Stimulated activated CD4-positive, alpha-beta T cell treated with anti-CD3 and anti-CD28 coated beads, Interleukin-2, amount 100 ng/mL, for 48 hours (primary cell): Measurements from ENCODE around the gene KCNC3.

Source experiments
- DNase-seq, 2 donors: peaks; one replicate each; pipeline ENCODE4 v3.0.0-alpha.2; 2020

The KCNC3 gene

GRCh38 chr19:50326101-50326664, 3.0 kb downstream of the KCNC3 start:
- no peak for DNase-seq

- peak; percentile 68 to 82 for DNase-seq
Observed at GRCh38 chr19:50325310-50326100, 3.7 kb downstream of the KCNC3 start.

GRCh38 chr19:50324331-50324730, 4.8 kb downstream of the KCNC3 start:
- no peak for DNase-seq

- DNase-seq, result no peak
Observed at GRCh38 chr19:50323782-50324133, 5.4 kb downstream of the KCNC3 start.

- DNase-seq, result no peak
Observed at GRCh38 chr19:50322931-50323781, 6.0 kb downstream of the KCNC3 start.

- no peak for DNase-seq
Observed at GRCh38 chr19:50322234-50322633, 6.9 kb downstream of the KCNC3 start.

- no peak for DNase-seq
Observed at GRCh38 chr19:50321831-50322230, 7.3 kb downstream of the KCNC3 start.

- DNase-seq, result no peak
Observed at GRCh38 chr19:50320596-50320995, 8.6 kb downstream of the KCNC3 start.

GRCh38 chr19:50320051-50320450, 9.1 kb downstream of the KCNC3 start:
- DNase-seq, result no peak

GRCh38 chr19:50319156-50319555, 10.0 kb downstream of the KCNC3 start:
- DNase-seq, result no peak

- no peak for DNase-seq
Observed at GRCh38 chr19:50318438-50318837, 10.7 kb downstream of the KCNC3 start.

GRCh38 chr19:50317115-50317514, 12.1 kb downstream of the KCNC3 start:
- DNase-seq, result no peak

GRCh38 chr19:50315773-50316448, 13.3 kb downstream of the KCNC3 start:
- DNase-seq, result no peak

- no peak for DNase-seq
Observed at GRCh38 chr19:50314724-50315708, 14.2 kb downstream of the KCNC3 start.

- DNase-seq, result no peak
Observed at GRCh38 chr19:50313812-50314536, 15.2 kb downstream of the KCNC3 start.

GRCh38 chr19:50312967-50313811, 16.0 kb downstream of the KCNC3 start:
- no peak for DNase-seq

GRCh38 chr19:50311723-50312635, 17.2 kb downstream of the KCNC3 start:
- no peak for DNase-seq

GRCh38 chr19:50310759-50311465, 18.3 kb downstream of the KCNC3 start:
- DNase-seq, result no peak
